Femur (tissue), 1 donor: ENCODE data around the gene MESD.
"Not testable (repeated sequence)": the region's sequence is repeated elsewhere in the genome, so short reads cannot be mapped to it uniquely, and the experiment has no call there.

Source experiments
- DNase-seq: peaks from one replicate; pipeline ENCODE4 v3.0.0-alpha.2; 2017

MESD gene

DNA sequence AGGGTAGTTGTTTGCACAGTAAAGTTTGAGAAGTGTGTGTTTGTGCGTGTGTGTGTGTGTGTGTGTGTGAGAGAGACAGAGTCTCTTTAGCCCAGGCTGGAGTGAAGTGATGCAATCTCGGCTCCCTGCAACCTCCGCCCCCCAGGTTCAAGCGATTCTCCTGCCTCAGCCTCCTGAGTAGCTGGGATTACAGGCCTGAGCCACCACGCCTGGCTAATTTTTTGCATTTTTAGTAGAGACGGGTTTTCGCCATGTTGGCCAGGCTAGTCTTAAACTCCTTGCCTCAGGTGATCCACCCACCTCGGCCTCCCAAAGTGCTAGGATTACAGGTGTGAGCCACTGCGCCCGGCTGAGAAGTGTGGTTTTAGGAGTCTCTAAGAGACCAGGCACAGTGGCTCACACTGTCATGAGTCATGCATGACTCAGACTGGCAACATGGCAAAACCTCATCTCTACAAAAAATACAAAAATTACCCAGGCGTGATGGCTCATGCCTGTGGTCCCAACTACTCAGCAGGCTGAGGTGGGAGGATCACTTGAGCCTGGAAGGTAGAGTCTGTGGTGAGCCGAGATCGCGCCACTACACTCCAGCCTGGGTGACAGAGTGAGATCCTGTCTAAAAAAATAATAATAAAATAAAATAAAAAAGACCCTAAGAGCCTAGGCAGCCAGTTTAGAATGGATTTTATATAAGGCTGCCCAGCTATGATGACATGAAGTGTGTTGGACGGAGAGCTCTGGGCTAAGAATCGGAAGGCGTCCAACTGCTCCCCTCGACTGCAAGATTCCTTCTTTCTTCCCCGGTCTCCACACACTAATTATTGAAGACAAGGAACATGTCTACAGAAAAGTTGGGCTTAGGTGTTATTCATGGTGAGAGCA lies 33.8 kb downstream of the MESD start:
- not testable (repeated sequence) for DNase-seq

DNA sequence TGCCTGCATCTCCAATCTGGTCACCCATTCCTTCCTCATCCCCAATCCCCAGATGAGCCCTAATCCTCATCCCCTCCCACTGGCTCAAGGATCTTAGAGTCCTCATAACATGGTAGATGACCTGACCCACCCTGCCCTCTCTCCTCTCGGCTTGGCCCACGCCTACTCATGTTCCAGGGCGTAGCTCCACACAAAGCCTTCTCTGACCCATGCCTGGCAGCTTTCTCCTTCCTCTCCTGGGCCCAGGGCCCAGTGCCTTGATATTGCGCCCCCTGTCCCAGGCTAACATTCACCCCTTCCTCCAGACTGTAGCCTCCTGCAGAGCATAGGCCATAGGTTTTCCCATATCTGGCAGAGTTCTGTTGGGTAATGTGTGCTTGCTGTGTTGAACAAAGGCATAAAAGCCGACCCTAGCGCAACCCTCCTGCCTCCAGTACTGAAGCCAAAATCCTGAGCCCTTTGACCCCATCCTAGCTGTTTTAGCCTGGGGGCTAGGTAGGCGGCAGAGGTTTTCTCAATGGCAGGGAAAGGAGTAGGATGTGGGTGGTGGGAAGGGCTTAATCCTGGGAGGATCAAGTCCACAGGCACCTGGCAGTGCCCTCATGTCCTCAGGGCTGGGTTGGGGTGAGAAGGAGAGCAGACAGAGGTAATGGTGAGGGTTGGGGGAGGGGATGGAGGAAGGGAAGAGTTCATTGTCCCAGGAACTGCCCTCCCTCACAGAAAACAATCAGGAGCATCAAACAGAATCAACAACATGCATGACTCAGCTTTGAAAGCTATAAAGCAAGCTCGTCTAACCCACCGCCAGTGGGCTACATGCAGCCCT lies 35.5 kb downstream of the MESD start:
- DNase-seq: no peak

DNA sequence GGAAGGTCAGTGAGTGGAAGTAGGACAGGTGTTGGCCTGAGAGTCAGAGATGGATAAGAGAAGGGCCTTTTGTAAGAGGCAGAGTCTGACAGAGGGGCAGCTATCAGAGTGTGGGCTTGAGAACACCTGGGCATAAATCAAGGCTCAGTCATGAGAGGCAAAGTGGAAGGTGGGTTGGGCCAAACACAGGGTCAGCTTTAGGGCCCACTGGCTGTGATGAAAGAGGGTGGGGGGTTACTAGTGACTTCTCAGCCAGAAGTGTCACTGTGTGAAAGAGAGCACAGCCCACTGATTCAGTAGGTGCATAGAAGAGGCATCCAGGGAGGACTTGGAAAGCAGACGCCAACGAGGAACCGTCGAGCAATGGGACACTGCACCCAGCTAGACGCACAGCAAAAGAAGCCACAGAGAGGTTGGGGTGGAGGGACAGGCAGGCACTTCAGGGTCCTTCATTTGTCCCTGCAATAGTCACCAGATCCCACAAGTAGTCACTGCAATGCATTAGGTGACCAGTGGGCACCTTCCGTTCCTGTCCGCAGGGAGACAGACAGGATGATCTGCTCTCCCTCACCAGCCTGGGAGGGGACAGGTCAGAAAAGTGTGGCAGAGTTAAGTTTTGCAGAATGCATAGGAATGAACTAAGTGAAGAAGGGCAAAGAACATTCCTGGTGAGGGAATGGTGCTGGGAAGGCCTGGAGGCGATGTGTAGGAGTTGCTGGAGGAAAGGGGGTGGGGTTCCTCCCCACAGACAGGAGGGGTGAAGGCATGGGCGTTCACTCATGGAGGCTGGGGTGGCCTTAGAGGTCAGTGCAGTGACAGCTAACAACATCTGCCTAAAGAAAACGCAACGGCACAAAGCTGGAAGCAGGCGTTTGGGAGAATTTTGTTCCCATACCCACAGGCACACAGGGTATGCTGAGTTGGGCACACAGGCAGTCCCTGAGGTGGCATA lies 36.3 kb downstream of the MESD start:
- no peak for DNase-seq

- no peak for DNase-seq
These were observed 37.7 kb downstream of the MESD start for GRCh38 chr15:80951941-80952340.

GRCh38 chr15:80950291-80951078 lies 39.1 kb downstream of the MESD start:
- DNase-seq: no peak

- no peak for DNase-seq
These were observed 39.9 kb downstream of the MESD start for GRCh38 chr15:80949756-80950155.

DNA sequence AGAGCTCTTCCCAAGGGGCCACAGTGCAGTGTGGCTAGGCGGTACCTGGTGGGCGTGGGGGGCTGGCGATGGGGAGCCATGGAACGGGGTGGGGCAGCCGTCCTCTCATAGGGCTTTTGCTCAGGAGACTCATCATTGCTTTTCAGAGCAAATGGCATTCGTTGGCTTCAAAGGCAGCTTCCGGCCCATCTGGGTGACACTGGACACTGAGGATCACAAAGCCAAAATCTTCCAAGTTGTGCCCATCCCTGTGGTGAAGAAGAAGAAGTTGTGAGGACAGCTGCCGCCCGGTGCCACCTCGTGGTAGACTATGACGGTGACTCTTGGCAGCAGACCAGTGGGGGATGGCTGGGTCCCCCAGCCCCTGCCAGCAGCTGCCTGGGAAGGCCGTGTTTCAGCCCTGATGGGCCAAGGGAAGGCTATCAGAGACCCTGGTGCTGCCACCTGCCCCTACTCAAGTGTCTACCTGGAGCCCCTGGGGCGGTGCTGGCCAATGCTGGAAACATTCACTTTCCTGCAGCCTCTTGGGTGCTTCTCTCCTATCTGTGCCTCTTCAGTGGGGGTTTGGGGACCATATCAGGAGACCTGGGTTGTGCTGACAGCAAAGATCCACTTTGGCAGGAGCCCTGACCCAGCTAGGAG lies 40.8 kb downstream of the MESD start:
- DNase-seq: no peak

GRCh38 chr15:80946576-80946975 lies 43.0 kb downstream of the MESD start:
- no peak for DNase-seq

DNA sequence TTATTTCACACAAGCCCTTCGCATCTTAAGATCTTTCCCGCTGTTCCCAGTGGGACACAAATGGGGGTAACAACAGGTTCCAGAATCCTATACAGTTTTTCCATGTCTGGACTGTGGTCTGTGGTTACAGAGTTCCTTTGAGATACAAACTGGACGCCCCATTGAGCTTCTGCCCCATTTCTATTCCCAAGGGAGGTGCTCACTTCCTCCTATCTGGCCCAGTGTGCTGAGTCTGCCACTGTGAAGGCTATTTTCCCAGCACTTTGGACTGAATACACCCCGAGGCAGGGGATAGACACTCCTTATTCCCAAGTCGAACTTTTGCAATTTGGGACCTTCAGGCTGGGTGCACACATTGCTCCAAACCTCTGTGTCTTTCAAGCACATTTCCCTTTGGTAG lies 44.0 kb downstream of the MESD start:
- DNase-seq: no peak

GRCh38 chr15:80944818-80945217 lies 44.8 kb downstream of the MESD start:
- no peak for DNase-seq

- peak; percentile 75 for DNase-seq
These were observed 46.7 kb downstream of the MESD start for GRCh38 chr15:80942746-80943565.

DNA sequence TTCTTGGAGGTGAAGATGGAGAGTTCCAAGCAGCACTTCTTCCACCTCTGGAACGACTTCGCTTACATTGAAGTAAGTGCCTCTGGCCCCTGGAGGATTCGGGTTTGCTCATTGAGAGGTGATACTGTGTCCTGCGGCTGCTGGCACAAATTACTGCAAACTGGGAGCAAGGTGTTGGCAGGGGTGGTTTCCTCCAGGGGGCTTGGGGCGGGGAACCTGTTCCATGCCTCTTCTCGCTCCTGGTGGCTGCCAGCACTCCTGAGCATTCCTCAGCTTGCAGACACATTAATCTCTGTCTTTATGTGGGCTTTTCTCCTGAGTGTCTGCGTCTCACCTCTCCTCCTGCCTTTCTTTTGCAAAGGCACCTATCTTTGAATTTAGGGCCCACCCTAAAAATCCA lies 47.4 kb downstream of the MESD start:
- no peak for DNase-seq

GRCh38 chr15:80940851-80941250 lies 48.8 kb downstream of the MESD start:
- no peak for DNase-seq

GRCh38 chr15:80940331-80940730 lies 49.3 kb downstream of the MESD start:
- no peak for DNase-seq

GRCh38 chr15:80939216-80939615 lies 50.4 kb downstream of the MESD start:
- DNase-seq: no peak

DNA sequence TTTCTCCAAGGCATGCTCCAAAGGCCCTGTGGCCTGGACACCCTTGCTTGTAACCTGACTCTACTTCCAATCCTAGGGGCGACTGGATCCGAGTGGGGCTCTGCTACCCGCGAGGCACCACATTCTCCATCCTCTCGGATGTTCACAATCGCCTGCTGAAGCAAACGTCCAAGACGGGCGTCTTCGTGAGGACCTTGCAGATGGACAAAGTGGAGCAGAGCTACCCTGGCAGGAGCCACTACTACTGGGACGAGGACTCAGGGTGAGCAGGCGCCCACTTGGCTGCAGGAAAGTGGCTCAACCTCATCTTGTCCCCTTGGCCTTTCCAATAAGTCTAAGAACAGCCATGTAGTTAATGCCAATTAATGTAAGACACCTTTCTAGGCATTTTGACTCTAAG lies 51.9 kb downstream of the MESD start:
- DNase-seq: no peak

DNA sequence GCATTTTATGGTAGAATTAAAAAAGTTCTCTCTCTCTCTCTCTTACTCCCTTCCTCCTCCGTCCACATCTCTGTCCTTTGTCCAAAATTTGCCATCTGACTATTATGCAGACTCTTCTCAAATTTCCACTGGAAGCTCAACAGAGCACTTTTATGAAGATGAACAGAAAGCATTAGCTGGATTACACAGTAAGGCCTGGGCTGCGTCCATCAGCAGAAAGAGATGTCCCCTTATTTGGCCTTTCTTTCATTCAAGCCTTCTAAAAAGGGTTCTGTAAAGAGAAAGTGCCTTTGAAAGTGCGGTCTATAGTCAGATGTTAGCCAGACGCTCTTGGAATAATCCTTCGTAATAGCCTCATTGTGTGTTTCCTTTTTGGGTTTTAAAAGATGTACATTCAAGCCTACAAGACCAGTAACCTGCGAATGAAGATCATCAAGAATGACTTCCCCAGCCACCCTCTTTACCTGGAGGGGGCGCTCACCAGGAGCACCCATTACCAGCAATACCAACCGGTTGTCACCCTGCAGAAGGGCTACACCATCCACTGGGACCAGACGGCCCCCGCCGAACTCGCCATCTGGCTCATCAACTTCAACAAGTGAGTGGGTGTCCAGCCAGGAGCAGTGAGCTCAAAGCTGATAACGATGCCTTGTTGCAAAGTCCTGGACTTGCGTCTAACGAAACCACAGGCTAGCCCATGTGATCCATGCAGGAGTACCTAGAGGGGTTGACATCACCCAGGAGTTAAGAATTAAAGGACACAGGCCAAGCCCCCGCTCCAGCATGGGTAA lies 53.1 kb downstream of the MESD start:
- DNase-seq: no peak

- peak; percentile 48 for DNase-seq
These were observed 54.8 kb downstream of the MESD start for GRCh38 chr15:80934761-80935221.

GRCh38 chr15:80932989-80933388 lies 56.6 kb downstream of the MESD start:
- DNase-seq: peak; percentile 77

DNA sequence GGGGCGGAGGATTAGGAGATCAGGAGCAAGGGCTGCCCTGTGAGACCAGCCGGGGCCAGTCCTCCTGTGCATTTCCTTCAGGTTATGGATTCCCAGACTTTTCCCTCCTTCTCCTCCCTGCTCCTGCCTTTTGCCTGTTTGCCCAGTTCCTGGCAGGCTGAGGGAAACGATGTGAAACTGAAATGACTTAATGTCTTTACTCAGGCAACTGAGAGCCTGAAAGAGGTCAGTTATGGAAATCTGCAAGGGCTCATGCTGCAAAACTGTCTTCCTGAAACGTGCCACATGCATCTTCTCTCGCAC lies 57.2 kb downstream of the MESD start:
- peak; percentile 33 for DNase-seq
